GM21576 (cell line): Measurements from ENCODE around the gene CD6.
"Not testable (repeated sequence)": the region's sequence is repeated elsewhere in the genome, so short reads cannot be mapped to it uniquely, and the experiment has no call there.

Experiments
- ATAC-seq: cut with Tn5 transposase; IDR thresholded peaks from one replicate; pipeline ENCODE4 v1.9.1; 2021; ENCODE audit warnings: mild to moderate bottlenecking, moderate library complexity; ENCODE audit not compliant: unreplicated experiment

CD6 gene

GRCh38 chr11:60952742-60953170 is 18.7 kb upstream of the CD6 start:
- no peak for ATAC-seq

- ATAC-seq, result no peak
Observed at GRCh38 chr11:60953781-60954180, 17.7 kb upstream of the CD6 start.

- ATAC-seq, result no peak
Observed at GRCh38 chr11:60954421-60954820, 17.1 kb upstream of the CD6 start.

GRCh38 chr11:60955571-60955970 is 15.9 kb upstream of the CD6 start:
- ATAC-seq, result no peak

GRCh38 chr11:60957188-60957587 is 14.3 kb upstream of the CD6 start:
- ATAC-seq, result no peak

- no peak for ATAC-seq
Observed at GRCh38 chr11:60959431-60959830, 12.0 kb upstream of the CD6 start.

- no peak for ATAC-seq
Observed at GRCh38 chr11:60960405-60960804, 11.1 kb upstream of the CD6 start.

- no peak for ATAC-seq
Observed at GRCh38 chr11:60964801-60965200, 6.7 kb upstream of the CD6 start.

- no peak for ATAC-seq
Observed at GRCh38 chr11:60966890-60967289, 4.6 kb upstream of the CD6 start.

- no peak for ATAC-seq
Observed at GRCh38 chr11:60968223-60968622, 3.3 kb upstream of the CD6 start.

GRCh38 chr11:60970369-60970774 is 1.1 kb upstream of the CD6 start:
- ATAC-seq, result no peak

- ATAC-seq, result no peak
Observed at GRCh38 chr11:60970890-60971289, 590 bp upstream of the CD6 start.

- ATAC-seq, result no peak
Observed at GRCh38 chr11:60972182-60973030, 926 bp downstream of the CD6 start.

- no peak for ATAC-seq
Observed at GRCh38 chr11:60973699-60974098, 2.2 kb downstream of the CD6 start.

- ATAC-seq, result not testable (repeated sequence)
Observed at GRCh38 chr11:60974316-60974715, 2.8 kb downstream of the CD6 start.

- ATAC-seq, result no peak
Observed at GRCh38 chr11:60974726-60975125, 3.2 kb downstream of the CD6 start.

GRCh38 chr11:60977224-60977623 is 5.7 kb downstream of the CD6 start:
- ATAC-seq, result no peak

- no peak for ATAC-seq
Observed at GRCh38 chr11:60977836-60978235, 6.4 kb downstream of the CD6 start.

GRCh38 chr11:60978546-60979380 is 7.3 kb downstream of the CD6 start:
- ATAC-seq, result no peak

- ATAC-seq, result no peak
Observed at GRCh38 chr11:60981515-60981914, 10.0 kb downstream of the CD6 start.

GRCh38 chr11:60982184-60982583 is 10.7 kb downstream of the CD6 start:
- ATAC-seq, result no peak

- no peak for ATAC-seq
Observed at GRCh38 chr11:60984149-60984548, 12.7 kb downstream of the CD6 start.
